GM10266 (cell line): Measurements from ENCODE around the gene PANK4.

Source experiments
- DNase-seq: peaks from one replicate; pipeline ENCODE4 v3.0.0; 2012; ENCODE audit errors: extremely low spot score
- TF ChIP-seq, protein P1 (sequence below): IDR thresholded peaks from 2 replicates; pipeline ENCODE4 v1.5.1; 2012; ENCODE audit warnings: mild to moderate bottlenecking, low read depth; ENCODE audit not compliant: control insufficient read depth, insufficient read depth; ENCODE audit errors: missing control alignments

Gene PANK4

DNA sequence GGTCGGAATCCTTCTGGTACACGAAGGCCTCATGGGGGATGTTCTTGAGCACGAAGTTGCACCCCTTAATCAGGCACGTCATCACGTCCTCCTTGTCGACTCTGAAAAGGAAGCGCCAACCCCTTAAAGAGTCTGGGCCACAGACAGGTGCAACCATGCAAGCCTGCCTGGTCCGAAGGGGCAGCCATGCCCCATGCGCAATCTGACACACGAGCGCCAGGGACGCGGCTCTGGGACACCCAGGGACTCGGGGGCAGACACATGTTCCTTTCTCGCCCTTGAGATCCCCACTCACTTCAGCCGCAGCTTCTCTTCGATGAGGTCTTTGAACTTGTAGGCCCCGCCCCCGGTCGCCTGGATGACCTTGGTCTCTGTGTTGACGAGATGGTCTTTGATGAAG, 5.6 kb downstream of the PANK4 start:
- TF ChIP-seq, protein P1, sequence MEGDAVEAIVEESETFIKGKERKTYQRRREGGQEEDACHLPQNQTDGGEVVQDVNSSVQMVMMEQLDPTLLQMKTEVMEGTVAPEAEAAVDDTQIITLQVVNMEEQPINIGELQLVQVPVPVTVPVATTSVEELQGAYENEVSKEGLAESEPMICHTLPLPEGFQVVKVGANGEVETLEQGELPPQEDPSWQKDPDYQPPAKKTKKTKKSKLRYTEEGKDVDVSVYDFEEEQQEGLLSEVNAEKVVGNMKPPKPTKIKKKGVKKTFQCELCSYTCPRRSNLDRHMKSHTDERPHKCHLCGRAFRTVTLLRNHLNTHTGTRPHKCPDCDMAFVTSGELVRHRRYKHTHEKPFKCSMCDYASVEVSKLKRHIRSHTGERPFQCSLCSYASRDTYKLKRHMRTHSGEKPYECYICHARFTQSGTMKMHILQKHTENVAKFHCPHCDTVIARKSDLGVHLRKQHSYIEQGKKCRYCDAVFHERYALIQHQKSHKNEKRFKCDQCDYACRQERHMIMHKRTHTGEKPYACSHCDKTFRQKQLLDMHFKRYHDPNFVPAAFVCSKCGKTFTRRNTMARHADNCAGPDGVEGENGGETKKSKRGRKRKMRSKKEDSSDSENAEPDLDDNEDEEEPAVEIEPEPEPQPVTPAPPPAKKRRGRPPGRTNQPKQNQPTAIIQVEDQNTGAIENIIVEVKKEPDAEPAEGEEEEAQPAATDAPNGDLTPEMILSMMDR = no peak
- no peak for DNase-seq

DNA sequence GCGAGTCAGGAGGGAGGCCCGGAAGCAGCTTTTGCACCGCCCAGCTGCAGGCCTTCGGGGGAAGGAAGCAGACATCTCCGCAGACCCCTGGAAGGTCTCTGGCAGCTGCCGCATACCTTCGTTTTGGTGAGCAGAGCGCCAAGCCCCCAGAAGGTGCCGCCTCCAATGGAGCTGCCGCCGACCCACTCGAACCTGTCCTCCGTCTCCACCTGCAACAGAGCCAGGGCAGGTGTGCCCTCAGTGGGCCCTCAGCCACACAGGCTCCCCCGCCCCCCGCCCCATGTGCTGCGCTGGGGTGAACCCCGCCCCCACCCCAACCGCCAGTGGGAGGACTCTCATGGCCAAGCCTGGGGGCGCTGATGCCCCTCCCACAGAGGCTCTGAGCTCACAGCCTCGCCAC, 6.2 kb downstream of the PANK4 start:
- no peak for DNase-seq
- TF ChIP-seq, protein P1 = no peak

DNA sequence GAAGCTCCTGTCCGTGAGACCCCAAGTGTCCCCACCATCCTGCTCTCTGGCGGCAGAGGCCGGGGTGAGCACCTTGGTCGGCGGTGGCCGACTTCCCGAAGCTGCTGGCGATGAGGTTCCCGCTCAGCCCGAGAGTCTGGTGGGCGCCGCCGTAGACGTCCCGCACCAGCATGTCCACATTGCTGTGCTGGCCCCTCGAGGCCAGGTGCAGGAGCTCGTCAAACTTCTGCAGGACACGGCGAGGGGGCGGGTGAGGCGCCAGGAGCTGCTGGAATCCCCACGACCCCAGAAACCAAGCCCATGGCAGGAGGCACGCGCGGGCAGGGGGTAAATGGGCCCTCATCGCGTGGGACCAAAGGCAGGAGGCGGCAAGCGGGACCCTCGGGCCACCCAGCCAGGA, 6.7 kb downstream of the PANK4 start:
- TF ChIP-seq, protein P1 = no peak
- DNase-seq = no peak

DNA sequence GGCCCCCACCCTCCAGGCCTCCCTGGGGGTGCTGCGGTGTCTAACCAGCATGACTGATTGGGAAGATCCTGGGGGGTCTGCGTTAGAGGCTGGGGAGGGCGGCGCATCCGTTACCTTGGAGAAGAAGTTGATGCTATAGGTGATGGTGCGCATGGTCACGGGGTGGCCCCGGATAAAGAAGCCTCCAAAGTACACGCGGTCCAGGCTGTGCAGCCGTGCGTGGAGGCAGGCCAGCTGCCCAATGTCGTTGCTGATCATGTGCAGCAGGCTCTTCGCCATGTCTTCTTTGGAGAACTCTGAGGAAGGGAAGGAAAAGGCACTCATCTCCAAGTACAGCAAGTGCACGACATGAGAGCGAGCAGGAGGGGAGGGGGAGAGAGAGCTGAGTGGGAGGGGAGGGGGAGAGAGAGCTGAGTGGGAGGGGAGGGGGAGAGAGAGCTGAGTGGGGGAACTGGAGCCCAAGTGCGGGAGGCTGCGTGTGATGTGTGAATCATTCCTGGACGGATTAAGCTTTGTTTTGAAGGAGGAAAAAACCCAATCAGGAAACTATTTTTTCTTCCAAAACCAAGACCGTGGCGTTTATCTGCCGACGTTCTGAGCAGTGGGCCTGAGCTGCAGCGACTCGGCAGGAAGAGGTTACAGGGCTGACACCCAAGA, 7.2 kb downstream of the PANK4 start:
- no peak for DNase-seq
- TF ChIP-seq, protein P1 = no peak

DNA sequence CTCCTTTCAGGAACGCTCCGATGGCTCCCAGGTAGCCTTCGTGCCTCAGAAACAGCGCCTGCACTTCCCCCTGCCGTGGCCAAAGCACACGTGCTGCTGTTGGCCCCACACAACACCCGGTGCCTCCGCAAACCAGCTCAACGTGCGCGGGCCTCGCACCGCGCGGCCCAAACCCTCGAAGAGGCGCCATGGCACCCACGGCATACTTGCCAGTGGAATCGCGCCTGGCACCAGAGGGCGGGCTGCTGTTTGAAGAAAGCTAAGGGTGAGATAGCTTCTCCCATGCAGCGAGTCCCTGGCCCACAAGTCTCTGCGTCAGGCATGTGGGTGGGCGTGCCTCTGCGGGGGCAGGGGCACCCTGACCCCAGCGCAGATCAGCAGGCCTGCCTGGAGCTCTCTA, 7.9 kb downstream of the PANK4 start:
- DNase-seq = no peak
- TF ChIP-seq, protein P1 = no peak

DNA sequence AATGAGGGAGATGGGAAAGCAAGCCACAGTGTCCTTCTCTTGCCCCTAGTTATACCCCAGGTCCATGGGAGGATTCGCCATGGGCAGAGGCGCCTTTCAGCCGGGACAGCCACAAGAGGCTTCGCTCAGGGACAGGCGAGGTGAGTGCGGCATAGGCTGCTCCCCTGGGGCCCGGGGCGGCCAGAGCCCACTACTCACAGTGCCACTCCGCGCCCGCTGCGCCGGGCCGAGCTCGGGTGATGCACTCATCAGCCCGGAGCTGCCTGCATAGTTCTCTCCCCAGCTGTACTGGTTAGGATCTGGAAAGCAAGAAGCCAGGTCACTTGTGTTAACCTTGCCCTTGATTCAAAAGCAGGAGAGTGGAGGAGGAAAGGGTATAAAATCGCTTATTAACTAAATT, 8.4 kb downstream of the PANK4 start:
- DNase-seq = no peak
- TF ChIP-seq, protein P1 = no peak

DNA sequence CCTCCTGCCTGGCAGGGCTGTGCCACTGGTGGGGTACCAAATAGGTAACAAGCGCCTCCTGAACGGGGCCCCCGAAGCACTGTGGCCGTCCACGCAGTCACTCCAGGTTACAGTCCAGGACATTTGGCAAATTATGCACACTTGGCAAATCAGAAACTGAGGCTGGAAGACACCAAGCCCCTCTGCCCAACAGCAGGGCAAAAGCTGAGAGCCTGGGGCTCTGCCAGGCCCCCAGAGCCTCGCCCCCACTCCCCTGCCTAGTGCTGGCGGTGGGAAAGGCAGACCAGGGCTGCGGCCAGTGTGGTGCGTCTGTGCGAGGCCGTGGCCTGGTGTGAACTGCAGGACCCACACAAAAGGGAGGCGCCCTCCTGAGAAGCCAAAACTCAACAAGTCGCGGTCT, 9.4 kb downstream of the PANK4 start:
- TF ChIP-seq, protein P1 = no peak
- no peak for DNase-seq
